BE2C (cell line): Measurements from ENCODE around the gene GATA3.

ENCODE experiments used
- DNase-seq: peaks from one replicate; pipeline ENCODE4 v3.0.0-alpha.2; 2020
- H3K27me3 ChIP-seq: fragments of 250-450 bp; sonication (Bioruptor Pico); 2 replicates; pipeline ENCODE4 v1.5.1; 2020; ENCODE audit warnings: mild to moderate bottlenecking
- H3K36me3 ChIP-seq: fragments of 250-450 bp; sonication (Bioruptor Pico); 2 replicates; pipeline ENCODE4 v1.5.1; 2020; ENCODE audit warnings: mild to moderate bottlenecking
- H3K4me1 ChIP-seq: fragments of 250-450 bp; sonication (Bioruptor Pico); 2 replicates; pipeline ENCODE4 v1.5.1; 2020
- H3K4me3 ChIP-seq: 2 replicates; pipeline ENCODE4 v1.5.1; 2011; ENCODE audit warnings: low read depth, low read length
- H3K9me3 ChIP-seq: fragments of 250-450 bp; sonication (Bioruptor Pico); 2 replicates; pipeline ENCODE4 v1.5.1; 2020
- TF ChIP-seq, protein P1 (sequence below): IDR thresholded peaks from 2 replicates; pipeline ENCODE4 v1.5.1; 2012; ENCODE audit warnings: mild to moderate bottlenecking, low read depth, low read length

GATA3 gene

DNA sequence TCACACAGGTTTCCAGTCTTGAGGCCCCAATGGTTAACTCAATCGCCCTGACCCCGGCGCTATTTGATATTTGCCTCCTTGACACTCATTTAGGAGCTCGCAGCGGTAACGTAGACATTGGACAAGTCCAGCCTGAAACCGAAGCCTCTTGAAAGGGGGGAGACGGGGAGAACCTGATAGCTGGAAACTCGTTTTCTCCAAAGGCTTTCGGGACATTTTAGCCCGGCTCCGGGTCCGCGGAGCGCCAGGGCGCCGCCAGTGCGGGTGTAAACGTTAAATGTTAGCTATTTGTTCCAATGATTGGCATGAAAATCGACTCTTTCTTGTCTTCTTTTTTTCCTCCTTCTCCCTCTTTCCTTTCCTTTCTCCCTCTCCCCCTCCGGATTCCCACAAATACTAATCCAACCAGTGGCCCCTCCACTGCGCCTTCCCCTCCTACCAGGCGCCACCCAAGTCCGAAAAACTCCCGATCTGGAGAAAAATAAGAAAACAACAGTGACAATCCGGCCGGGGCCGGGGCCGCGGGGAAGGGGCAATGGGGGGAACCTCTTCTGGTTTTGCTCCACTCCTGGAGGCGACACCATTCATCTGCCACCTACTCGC lies 17.2 kb upstream of the GATA3 start:
- DNase-seq: no peak

DNA sequence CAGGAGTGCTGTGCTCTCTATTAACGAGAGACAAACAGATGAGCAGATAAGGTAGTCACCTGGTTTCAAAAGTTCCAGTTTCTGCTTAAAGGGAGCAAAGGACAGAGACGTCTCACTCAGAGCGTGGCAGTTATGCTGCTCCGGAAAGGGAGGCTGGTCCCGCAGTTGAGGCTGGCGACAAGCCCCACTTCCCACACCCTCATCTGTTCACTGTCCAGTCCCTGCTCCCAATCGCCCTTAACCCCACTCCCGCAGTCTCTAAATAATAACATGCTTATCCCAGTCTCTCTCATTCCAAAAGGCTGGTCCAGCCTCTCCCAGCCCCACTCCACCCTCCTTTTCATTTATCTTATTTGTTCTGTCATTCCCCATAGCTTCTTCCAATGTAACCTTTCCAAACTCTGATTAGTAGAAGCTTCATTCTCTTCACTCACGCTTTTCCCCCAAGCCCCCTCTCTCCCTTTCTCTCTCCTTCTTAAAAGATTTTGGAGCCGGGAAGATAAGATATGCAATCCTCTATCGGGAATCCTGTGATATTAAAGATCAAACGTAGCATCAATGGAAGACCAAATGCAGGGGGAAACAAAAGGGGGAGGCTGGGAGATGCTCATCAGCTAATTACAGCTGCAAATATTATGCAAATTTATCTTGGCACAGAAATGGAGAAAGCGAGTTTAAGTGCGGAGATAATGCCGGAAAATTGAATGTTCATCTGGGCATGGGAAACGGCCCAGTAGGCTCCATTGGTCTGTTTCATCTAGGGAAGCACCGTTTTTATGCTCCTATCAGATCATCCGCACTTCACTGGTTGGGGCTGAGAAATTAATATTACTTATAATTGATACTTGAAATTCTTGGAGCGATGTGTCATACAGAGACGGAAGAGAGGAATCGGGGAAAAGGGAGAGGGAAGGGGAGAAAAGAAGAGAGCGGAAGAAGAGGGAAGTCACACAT lies 16.3 kb upstream of the GATA3 start:
- Histone ChIP-seq H3K27me3 (0 out of 2 replicates have a peak, but pooled peaks cover 3% of the 10 kb centered on the region), H3K36me3 (no peaks in the 10 kb centered on the region), H3K9me3 (no peaks in the 10 kb centered on the region), H3K4me3 (peak overlapping the region; percentile 47), H3K4me1 (peaks cover 4% of the 10 kb centered on the region; the same call in 1 of the 2 replicates)
- DNase-seq: no peak
- TF ChIP-seq, protein P1, sequence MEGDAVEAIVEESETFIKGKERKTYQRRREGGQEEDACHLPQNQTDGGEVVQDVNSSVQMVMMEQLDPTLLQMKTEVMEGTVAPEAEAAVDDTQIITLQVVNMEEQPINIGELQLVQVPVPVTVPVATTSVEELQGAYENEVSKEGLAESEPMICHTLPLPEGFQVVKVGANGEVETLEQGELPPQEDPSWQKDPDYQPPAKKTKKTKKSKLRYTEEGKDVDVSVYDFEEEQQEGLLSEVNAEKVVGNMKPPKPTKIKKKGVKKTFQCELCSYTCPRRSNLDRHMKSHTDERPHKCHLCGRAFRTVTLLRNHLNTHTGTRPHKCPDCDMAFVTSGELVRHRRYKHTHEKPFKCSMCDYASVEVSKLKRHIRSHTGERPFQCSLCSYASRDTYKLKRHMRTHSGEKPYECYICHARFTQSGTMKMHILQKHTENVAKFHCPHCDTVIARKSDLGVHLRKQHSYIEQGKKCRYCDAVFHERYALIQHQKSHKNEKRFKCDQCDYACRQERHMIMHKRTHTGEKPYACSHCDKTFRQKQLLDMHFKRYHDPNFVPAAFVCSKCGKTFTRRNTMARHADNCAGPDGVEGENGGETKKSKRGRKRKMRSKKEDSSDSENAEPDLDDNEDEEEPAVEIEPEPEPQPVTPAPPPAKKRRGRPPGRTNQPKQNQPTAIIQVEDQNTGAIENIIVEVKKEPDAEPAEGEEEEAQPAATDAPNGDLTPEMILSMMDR: no peak

More for the DNA sequence above, 17.2 kb upstream of the GATA3 start:
- no peaks in the 10 kb centered on the region for H3K36me3 ChIP-seq
- H3K4me1 ChIP-seq: peaks cover 4% of the 10 kb centered on the region; the same call in 1 of the 2 replicates
- H3K4me3 ChIP-seq: no peak overlapping the region
- TF ChIP-seq, protein P1: no peak
- H3K9me3 ChIP-seq: no peaks in the 10 kb centered on the region
- H3K27me3 ChIP-seq: 0 out of 2 replicates have a peak, but pooled peaks cover 3% of the 10 kb centered on the region

DNA sequence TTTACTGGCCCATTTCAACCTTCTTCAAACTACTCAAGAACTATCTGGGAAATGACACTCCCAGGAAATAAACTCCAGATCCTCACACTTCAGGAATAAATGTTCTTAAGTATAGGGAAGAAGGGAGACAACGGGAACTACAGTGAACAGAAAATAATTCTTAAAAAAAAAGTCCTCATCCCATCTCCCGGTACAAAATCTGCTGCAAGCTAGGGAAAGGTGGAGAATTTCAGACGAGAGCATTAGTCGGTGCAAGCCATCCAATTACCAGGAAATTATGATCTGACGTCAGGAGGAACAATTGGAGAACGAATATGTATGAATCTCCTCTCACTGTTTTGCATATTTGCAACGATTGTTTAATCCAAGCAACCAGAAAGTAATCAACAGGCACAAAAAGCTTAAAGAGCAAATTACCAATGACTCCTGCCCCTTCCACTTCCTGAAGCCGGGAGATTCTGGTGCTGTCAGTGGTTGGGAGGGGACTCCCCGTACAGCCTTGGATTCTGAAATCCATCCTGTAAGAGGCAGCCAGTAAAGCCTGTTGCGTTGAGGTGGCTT lies 15.1 kb upstream of the GATA3 start:
- DNase-seq: no peak
- Histone ChIP-seq H3K36me3 (no peaks in the 10 kb centered on the region), H3K4me3 (no peak overlapping the region), H3K9me3 (no peaks in the 10 kb centered on the region), H3K27me3 (0 out of 2 replicates have a peak, but pooled peaks cover 3% of the 10 kb centered on the region), H3K4me1 (peaks cover 4% of the 10 kb centered on the region; the same call in 1 of the 2 replicates)
- TF ChIP-seq, protein P1: no peak

DNA sequence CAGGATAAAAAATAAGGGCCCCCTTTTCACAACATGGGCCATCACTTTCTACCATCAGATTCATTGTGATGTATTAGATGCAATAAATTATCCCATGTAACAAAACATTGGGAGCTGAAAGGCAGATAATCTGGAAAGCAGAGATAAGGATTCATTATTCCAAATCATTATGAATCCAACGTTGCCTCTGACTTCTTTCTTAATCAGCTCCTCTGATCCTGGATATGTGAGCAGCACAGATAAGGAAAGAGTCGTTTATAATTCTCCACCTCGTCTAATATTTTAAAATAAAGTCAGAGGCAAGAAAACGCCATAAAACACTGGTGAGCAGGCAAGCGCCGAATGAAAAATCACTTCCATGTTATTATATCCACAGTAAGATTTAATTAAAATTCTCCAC lies 13.8 kb upstream of the GATA3 start:
- Histone ChIP-seq H3K27me3 (0 out of 2 replicates have a peak, but pooled peaks cover 3% of the 10 kb centered on the region), H3K4me1 (peaks cover 4% of the 10 kb centered on the region; the same call in 1 of the 2 replicates), H3K4me3 (no peak overlapping the region), H3K9me3 (no peaks in the 10 kb centered on the region), H3K36me3 (no peaks in the 10 kb centered on the region)
- no peak for DNase-seq
- TF ChIP-seq, protein P1: no peak

DNA sequence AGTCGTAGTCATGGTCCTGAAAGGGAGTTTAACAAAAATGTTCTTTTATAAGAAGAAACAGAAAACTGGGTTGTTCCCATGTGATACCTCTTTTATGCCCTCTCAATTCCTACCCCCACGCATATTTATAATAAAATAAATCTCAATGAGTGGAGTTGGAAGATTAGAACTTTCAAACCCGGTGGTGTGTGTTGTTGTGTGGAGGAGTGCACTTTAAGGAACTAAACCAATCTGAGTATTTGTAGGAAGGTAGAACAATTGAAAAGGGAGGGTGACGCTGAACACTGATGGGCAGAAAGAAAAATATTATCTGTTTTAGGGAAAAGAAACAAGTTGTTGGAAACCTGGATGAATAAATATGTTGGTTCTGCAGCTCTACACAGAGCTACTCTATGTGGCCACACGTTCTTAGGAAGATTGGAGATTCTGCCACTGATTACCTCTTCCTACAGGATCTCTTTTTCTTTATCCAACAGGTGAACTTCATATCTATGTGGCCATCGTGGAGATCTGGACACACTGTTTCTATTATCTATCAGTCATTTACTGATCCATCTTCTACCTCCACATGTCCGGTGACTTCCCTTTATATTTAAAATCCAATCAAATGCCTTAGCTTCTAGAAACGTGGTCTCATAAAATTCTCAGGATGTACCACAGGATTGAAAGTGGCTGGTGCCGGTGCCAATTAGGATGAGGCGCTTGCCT lies 13.1 kb upstream of the GATA3 start:
- H3K36me3 ChIP-seq: no peaks in the 10 kb centered on the region
- no peak for DNase-seq
- H3K4me1 ChIP-seq: peaks cover 4% of the 10 kb centered on the region; the same call in 1 of the 2 replicates
- TF ChIP-seq, protein P1: no peak
- H3K9me3 ChIP-seq: no peaks in the 10 kb centered on the region
- 0 out of 2 replicates have a peak, but pooled peaks cover 3% of the 10 kb centered on the region for H3K27me3 ChIP-seq
- H3K4me3 ChIP-seq: no peak overlapping the region
